ENCODE measurements around the gene FSTL1. TPM values are rescaled to one million over a fixed set of nuclear protein-coding genes. Genes with fewer than 3 reads are reported as not detected.

FSTL1 gene
- total and polyA plus RNA-seq, 4 experiments from 2014 or later, result 0.47 TPM; not detected in 3

- intact Hi-C loops (cut with micrococcal nuclease), result no loop called here
- H3K36me3 Mint-ChIP-seq, result no peaks in the 10 kb centered on the region
- peaks cover 9 to 19% of the 10 kb centered on the region in 2 donors for H3K27me3 Mint-ChIP-seq
- ChIA-PET POLR2A (ENCODE audit: partially characterized antibody) (no interaction called here), CTCF (ENCODE audit: partially characterized antibody) (interaction anchor here (1.4 kb wide), 1 partner anchor 321 kb away, joined by 3 read pairs; no protein-coding TSS in a partner anchor)
- no peaks in the 10 kb centered on the region for H3K4me1 ChIP-seq (ENCODE audit: insufficient read depth, low read length)
- no peak overlapping the region for H3K4me3 ChIP-seq (ENCODE audit: low read length in 2 of 2)
- no peaks in the 10 kb centered on the region for H3K4me1 Mint-ChIP-seq
- no peak overlapping the region for H3K27ac ChIP-seq (ENCODE audit: low read depth, low read length)
- H3K27me3 ChIP-seq (ENCODE audit: insufficient read depth, low read length), result peaks cover 3% of the 10 kb centered on the region
- H3K9me3 Mint-ChIP-seq, result peaks cover 0 to 3% (median 0%) of the 10 kb centered on the region in 8 donors
- no peak overlapping the region for H3K27ac Mint-ChIP-seq
- no peaks in the 10 kb centered on the region for H3K9me3 ChIP-seq (ENCODE audit: control insufficient read depth in 1 of 2, low read length in 2 of 2)
- no peak for DNase-seq
- no peak overlapping the region for H3K4me3 Mint-ChIP-seq
- no peaks in the 10 kb centered on the region for H3K36me3 ChIP-seq (ENCODE audit: insufficient read depth, low read length)
These were observed 23.3 kb upstream of the FSTL1 start for GRCh38 chr3:120473896-120474675.

GRCh38 chr3:120473389-120473788, 22.6 kb upstream of the FSTL1 start:
- ChIA-PET POLR2A (ENCODE audit: partially characterized antibody) (no interaction called here), CTCF (ENCODE audit: partially characterized antibody) (interaction anchor here (1.4 kb wide), 1 partner anchor 322 kb away, joined by 3 read pairs; no protein-coding TSS in a partner anchor)
- Histone ChIP-seq H3K9me3 (ENCODE audit: control insufficient read depth in 1 of 2, low read length in 2 of 2) (no peaks in the 10 kb centered on the region), H3K4me3 (ENCODE audit: low read length in 2 of 2) (no peak overlapping the region), H3K27me3 (ENCODE audit: insufficient read depth, low read length) (peaks cover 3% of the 10 kb centered on the region), H3K36me3 (ENCODE audit: insufficient read depth, low read length) (no peaks in the 10 kb centered on the region), H3K27ac (ENCODE audit: low read depth, low read length) (no peak overlapping the region), H3K4me1 (ENCODE audit: insufficient read depth, low read length) (no peaks in the 10 kb centered on the region)
- no peak for DNase-seq
- intact Hi-C loops (cut with micrococcal nuclease), result no loop called here
- Mint-ChIP-seq H3K9me3 (peaks cover 0 to 3% (median 0%) of the 10 kb centered on the region in 8 donors), H3K27me3 (peaks cover 10 to 19% of the 10 kb centered on the region in 2 donors), H3K36me3 (peaks cover 0 to under 1% of the 10 kb centered on the region in 2 donors), H3K4me1 (no peaks in the 10 kb centered on the region), H3K27ac (no peak overlapping the region), H3K4me3 (no peak overlapping the region)

GRCh38 chr3:120472121-120472844, 21.5 kb upstream of the FSTL1 start:
- no peak for DNase-seq
- peaks cover 3% of the 10 kb centered on the region for H3K27me3 ChIP-seq (ENCODE audit: insufficient read depth, low read length)
- no peaks in the 10 kb centered on the region for H3K9me3 ChIP-seq (ENCODE audit: control insufficient read depth in 1 of 2, low read length in 2 of 2)
- no peaks in the 10 kb centered on the region for H3K36me3 ChIP-seq (ENCODE audit: insufficient read depth, low read length)
- H3K27ac Mint-ChIP-seq, result no peak overlapping the region
- peaks cover 15 to 25% of the 10 kb centered on the region in 2 donors for H3K27me3 Mint-ChIP-seq
- CTCF ChIA-PET (ENCODE audit: partially characterized antibody), result no interaction called here
- no peaks in the 10 kb centered on the region for H3K4me1 ChIP-seq (ENCODE audit: insufficient read depth, low read length)
- no peak overlapping the region for H3K4me3 Mint-ChIP-seq
- H3K36me3 Mint-ChIP-seq, result peaks cover 0 to 4% of the 10 kb centered on the region in 2 donors
- no peaks in the 10 kb centered on the region for H3K4me1 Mint-ChIP-seq
- POLR2A ChIA-PET (ENCODE audit: partially characterized antibody), result no interaction called here
- no peak overlapping the region for H3K4me3 ChIP-seq (ENCODE audit: low read length in 2 of 2)
- H3K9me3 Mint-ChIP-seq, result peaks cover 0 to 3% (median 0%) of the 10 kb centered on the region in 8 donors
- H3K27ac ChIP-seq (ENCODE audit: low read depth, low read length), result no peak overlapping the region
- intact Hi-C loops (cut with micrococcal nuclease), result no loop called here

GRCh38 chr3:120471643-120472042, 20.9 kb upstream of the FSTL1 start:
- CTCF ChIA-PET (ENCODE audit: partially characterized antibody), result no interaction called here
- no peak overlapping the region for H3K27ac ChIP-seq (ENCODE audit: low read depth, low read length)
- H3K4me3 ChIP-seq (ENCODE audit: low read length in 2 of 2), result no peak overlapping the region
- Mint-ChIP-seq H3K4me3 (no peak overlapping the region), H3K9me3 (peaks cover 0 to 3% (median 0%) of the 10 kb centered on the region in 8 donors), H3K36me3 (peaks cover 0 to 4% of the 10 kb centered on the region in 2 donors), H3K4me1 (no peaks in the 10 kb centered on the region), H3K27ac (no peak overlapping the region), H3K27me3 (peaks cover 14 to 25% of the 10 kb centered on the region in 2 donors)
- no peak for DNase-seq
- intact Hi-C loops (cut with micrococcal nuclease), result no loop called here
- H3K36me3 ChIP-seq (ENCODE audit: insufficient read depth, low read length), result no peaks in the 10 kb centered on the region
- H3K27me3 ChIP-seq (ENCODE audit: insufficient read depth, low read length), result peaks cover 3% of the 10 kb centered on the region
- no peaks in the 10 kb centered on the region for H3K4me1 ChIP-seq (ENCODE audit: insufficient read depth, low read length)
- POLR2A ChIA-PET (ENCODE audit: partially characterized antibody), result no interaction called here
- no peaks in the 10 kb centered on the region for H3K9me3 ChIP-seq (ENCODE audit: control insufficient read depth in 1 of 2, low read length in 2 of 2)

- no peak overlapping the region for H3K4me3 Mint-ChIP-seq
- DNase-seq, result no peak
These were observed 20.1 kb upstream of the FSTL1 start for GRCh38 chr3:120470870-120471269.

GRCh38 chr3:120469882-120470301, 19.1 kb upstream of the FSTL1 start:
- H3K36me3 ChIP-seq (ENCODE audit: insufficient read depth, low read length), result no peaks in the 10 kb centered on the region
- POLR2A ChIA-PET (ENCODE audit: partially characterized antibody), result no interaction called here
- DNase-seq, result no peak
- H3K27ac ChIP-seq (ENCODE audit: low read depth, low read length), result no peak overlapping the region
- Mint-ChIP-seq H3K9me3 (peaks cover 0 to 3% (median 0%) of the 10 kb centered on the region in 8 donors), H3K27me3 (peaks cover 14 to 26% of the 10 kb centered on the region in 2 donors), H3K4me1 (no peaks in the 10 kb centered on the region), H3K36me3 (peaks cover 0 to 4% of the 10 kb centered on the region in 2 donors), H3K4me3 (no peak overlapping the region), H3K27ac (no peak overlapping the region)
- H3K27me3 ChIP-seq (ENCODE audit: insufficient read depth, low read length), result peaks cover 3% of the 10 kb centered on the region
- H3K9me3 ChIP-seq (ENCODE audit: control insufficient read depth in 1 of 2, low read length in 2 of 2), result no peaks in the 10 kb centered on the region
- CTCF ChIA-PET (ENCODE audit: partially characterized antibody), result no interaction called here
- no peaks in the 10 kb centered on the region for H3K4me1 ChIP-seq (ENCODE audit: insufficient read depth, low read length)
- intact Hi-C loops (cut with micrococcal nuclease), result no loop called here
- no peak overlapping the region for H3K4me3 ChIP-seq (ENCODE audit: low read length in 2 of 2)

More at GRCh38 chr3:120470870-120471269, 20.1 kb upstream of the FSTL1 start:
- no peaks in the 10 kb centered on the region for H3K36me3 ChIP-seq (ENCODE audit: insufficient read depth, low read length)
- no peaks in the 10 kb centered on the region for H3K4me1 ChIP-seq (ENCODE audit: insufficient read depth, low read length)
- no peaks in the 10 kb centered on the region for H3K9me3 ChIP-seq (ENCODE audit: control insufficient read depth in 1 of 2, low read length in 2 of 2)
- no peak overlapping the region for H3K27ac ChIP-seq (ENCODE audit: low read depth, low read length)
- H3K36me3 Mint-ChIP-seq, result peaks cover 0 to 4% of the 10 kb centered on the region in 2 donors
- intact Hi-C loops (cut with micrococcal nuclease), result no loop called here
- ChIA-PET POLR2A (ENCODE audit: partially characterized antibody) (no interaction called here), CTCF (ENCODE audit: partially characterized antibody) (no interaction called here)
- H3K27ac Mint-ChIP-seq, result no peak overlapping the region
- H3K27me3 Mint-ChIP-seq, result peaks cover 14 to 28% of the 10 kb centered on the region in 2 donors
- peaks cover 0 to 3% (median 0%) of the 10 kb centered on the region in 8 donors for H3K9me3 Mint-ChIP-seq
- no peak overlapping the region for H3K4me3 ChIP-seq (ENCODE audit: low read length in 2 of 2)
- H3K27me3 ChIP-seq (ENCODE audit: insufficient read depth, low read length), result peaks cover 3% of the 10 kb centered on the region
- no peaks in the 10 kb centered on the region for H3K4me1 Mint-ChIP-seq

GRCh38 chr3:120469440-120469839, 18.6 kb upstream of the FSTL1 start:
- Histone ChIP-seq H3K27ac (ENCODE audit: low read depth, low read length) (no peak overlapping the region), H3K36me3 (ENCODE audit: insufficient read depth, low read length) (no peaks in the 10 kb centered on the region), H3K27me3 (ENCODE audit: insufficient read depth, low read length) (peaks cover 3% of the 10 kb centered on the region), H3K4me1 (ENCODE audit: insufficient read depth, low read length) (no peaks in the 10 kb centered on the region), H3K4me3 (ENCODE audit: low read length in 2 of 2) (no peak overlapping the region), H3K9me3 (ENCODE audit: control insufficient read depth in 1 of 2, low read length in 2 of 2) (no peaks in the 10 kb centered on the region)
- Mint-ChIP-seq H3K27me3 (peaks cover 14 to 25% of the 10 kb centered on the region in 2 donors), H3K36me3 (peaks cover 0 to 4% of the 10 kb centered on the region in 2 donors), H3K9me3 (peaks cover 0 to 3% (median 0%) of the 10 kb centered on the region in 8 donors), H3K4me1 (no peaks in the 10 kb centered on the region), H3K4me3 (no peak overlapping the region), H3K27ac (no peak overlapping the region)
- ChIA-PET POLR2A (ENCODE audit: partially characterized antibody) (no interaction called here), CTCF (ENCODE audit: partially characterized antibody) (no interaction called here)
- intact Hi-C loops (cut with micrococcal nuclease), result no loop called here
- DNase-seq, result no peak
